ENCODE data around the gene SETD1B. TPM values are rescaled to one million over a fixed set of nuclear protein-coding genes. Genes with fewer than 3 reads are reported as not detected.
"Not testable (repeated sequence)": the region's sequence is repeated elsewhere in the genome, so short reads cannot be mapped to it uniquely, and the experiment has no call there.

Gene SETD1B
- total RNA-seq, 1 experiment from 2014 or later: 40.4 TPM

DNA sequence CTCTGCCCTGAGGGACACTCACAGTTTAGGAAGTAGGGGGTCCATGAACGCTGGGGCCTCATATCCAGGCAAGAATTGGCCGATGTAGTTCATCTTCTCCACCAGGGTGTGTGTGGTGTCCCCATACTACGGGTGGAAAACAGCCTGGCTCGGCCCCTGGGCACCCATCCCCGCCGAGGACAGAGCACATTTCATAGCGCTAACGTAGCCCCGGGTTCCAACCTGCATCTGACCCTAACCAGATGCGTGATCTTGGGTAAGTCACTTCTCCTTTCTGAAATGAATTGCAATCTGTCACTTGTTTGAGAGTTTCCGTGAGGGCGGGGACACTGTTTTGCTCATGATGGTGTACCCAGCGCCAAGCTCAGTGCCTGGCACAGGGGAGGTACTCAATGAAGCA, 45.9 kb downstream of the SETD1B start:
- Histone ChIP-seq H3K9ac (ENCODE audit: extremely low read depth, insufficient read length, low read length) (no peak overlapping the region), H3T11ph (ENCODE audit: low read length) (no peak overlapping the region), H3K79me1 (ENCODE audit: insufficient read depth, low read depth, low read length, poor library complexity, severe bottlenecking) (no peaks in the 10 kb centered on the region), H4K20me1 (ENCODE audit: control insufficient read depth, insufficient read depth, insufficient read length) (no peaks in the 10 kb centered on the region), H2BK5ac (ENCODE audit: insufficient read length, low read length) (no peak overlapping the region), H2AFZ (ENCODE audit: low read length) (no peak overlapping the region), H3K23ac (ENCODE audit: insufficient read length, low read depth, low read length) (no peak overlapping the region), H2BK120ac (ENCODE audit: low read depth, low read length, poor library complexity, severe bottlenecking) (no peak overlapping the region), H3K4me2 (ENCODE audit: insufficient read depth, insufficient read length, low read length) (no peak overlapping the region), H3K27ac (ENCODE audit: insufficient read length, low read depth, low read length) (no peak overlapping the region), H3K79me2 (ENCODE audit: insufficient read depth, low read length) (no peaks in the 10 kb centered on the region), H2BK15ac (ENCODE audit: low read depth, low read length) (no peak overlapping the region), H3K9me3 (ENCODE audit: control insufficient read depth, low read depth, low read length) (no peaks in the 10 kb centered on the region), H4K91ac (ENCODE audit: insufficient read length, low read depth, low read length) (no peak overlapping the region), H2AK5ac (ENCODE audit: insufficient read length, low read length) (no peak overlapping the region), H3K56ac (ENCODE audit: insufficient read length, low read depth, low read length) (no peak overlapping the region), H2BK20ac (ENCODE audit: low read depth, low read length, poor library complexity, severe bottlenecking) (no peak overlapping the region), H3K27me3 (ENCODE audit: insufficient read depth, low read length) (no peaks in the 10 kb centered on the region), H4K8ac (replicated peaks; ENCODE audit: insufficient read length, low read depth, low read length) (no peak overlapping the region), H3K14ac (ENCODE audit: insufficient read depth, low read length) (no peak overlapping the region), H2BK12ac (ENCODE audit: insufficient read length, low read depth, low read length) (no peak overlapping the region), H3K4me1 (ENCODE audit: insufficient read depth, low read length) (no peaks in the 10 kb centered on the region), H3K4ac (ENCODE audit: low read depth, low read length) (no peak overlapping the region), H3K18ac (ENCODE audit: insufficient read length, low read depth, low read length) (no peak overlapping the region), H4K5ac (ENCODE audit: insufficient read length, low read depth, low read length) (no peak overlapping the region), H3K23me2 (ENCODE audit: insufficient read length, low read depth, low read length, poor library complexity, severe bottlenecking) (no peaks in the 10 kb centered on the region)
- Mint-ChIP-seq H3K9me3 (no peaks in the 10 kb centered on the region), H3K36me3 (ENCODE audit: insufficient read depth in 1 of 3, low read depth in 3 of 3) (no peaks in the 10 kb centered on the region), H3K27me3 (ENCODE audit: low read depth) (no peaks in the 10 kb centered on the region), H3K4me1 (no peaks in the 10 kb centered on the region), H3K27ac (peak overlapping the region in 1 of 3 experiments; percentile 27; a peak in 2 of 7 replicates), H3K4me3 (peak overlapping the region in 1 of 2 experiments; percentile 41; a peak in 1 of 5 replicates)
- no CpG with 5 or more reads among the region's 13 CpGs for WGBS (ENCODE audit: extremely low coverage, insufficient read length, low lambda C conversion rate)
- TF ChIP-seq, protein P1, sequence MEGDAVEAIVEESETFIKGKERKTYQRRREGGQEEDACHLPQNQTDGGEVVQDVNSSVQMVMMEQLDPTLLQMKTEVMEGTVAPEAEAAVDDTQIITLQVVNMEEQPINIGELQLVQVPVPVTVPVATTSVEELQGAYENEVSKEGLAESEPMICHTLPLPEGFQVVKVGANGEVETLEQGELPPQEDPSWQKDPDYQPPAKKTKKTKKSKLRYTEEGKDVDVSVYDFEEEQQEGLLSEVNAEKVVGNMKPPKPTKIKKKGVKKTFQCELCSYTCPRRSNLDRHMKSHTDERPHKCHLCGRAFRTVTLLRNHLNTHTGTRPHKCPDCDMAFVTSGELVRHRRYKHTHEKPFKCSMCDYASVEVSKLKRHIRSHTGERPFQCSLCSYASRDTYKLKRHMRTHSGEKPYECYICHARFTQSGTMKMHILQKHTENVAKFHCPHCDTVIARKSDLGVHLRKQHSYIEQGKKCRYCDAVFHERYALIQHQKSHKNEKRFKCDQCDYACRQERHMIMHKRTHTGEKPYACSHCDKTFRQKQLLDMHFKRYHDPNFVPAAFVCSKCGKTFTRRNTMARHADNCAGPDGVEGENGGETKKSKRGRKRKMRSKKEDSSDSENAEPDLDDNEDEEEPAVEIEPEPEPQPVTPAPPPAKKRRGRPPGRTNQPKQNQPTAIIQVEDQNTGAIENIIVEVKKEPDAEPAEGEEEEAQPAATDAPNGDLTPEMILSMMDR (conservative IDR thresholded peaks at IDR 0.05): no peak
- DNase-seq: no peak

DNA sequence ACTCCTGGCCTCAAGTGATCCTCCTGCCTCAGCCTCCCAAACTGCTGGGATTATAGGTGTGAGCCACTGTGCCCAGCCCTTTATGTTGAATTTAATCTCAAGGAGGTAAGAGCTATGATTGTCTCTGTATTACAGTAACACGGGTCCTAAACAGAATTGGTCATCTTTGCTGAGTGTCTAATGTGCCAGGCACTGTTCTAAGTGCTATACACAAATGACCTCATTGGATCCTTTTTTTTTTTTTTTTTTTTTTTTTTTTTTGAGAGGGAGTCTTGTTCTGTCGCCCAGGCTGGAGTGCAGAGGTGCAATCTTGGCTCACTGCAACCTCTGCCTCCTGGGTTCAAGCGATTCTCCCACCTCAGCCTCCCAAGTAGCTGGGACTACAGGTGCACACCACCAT, 48.6 kb downstream of the SETD1B start:
- not testable (repeated sequence) for H2BK120ac ChIP-seq (ENCODE audit: low read depth, low read length, poor library complexity, severe bottlenecking); H3K23ac ChIP-seq (ENCODE audit: insufficient read length, low read depth, low read length); H3K4me1 ChIP-seq (ENCODE audit: insufficient read depth, low read length); H4K20me1 ChIP-seq (ENCODE audit: control insufficient read depth, insufficient read depth, insufficient read length); H4K8ac ChIP-seq (replicated peaks; ENCODE audit: insufficient read length, low read depth, low read length); H3K4me1 Mint-ChIP-seq; H3K56ac ChIP-seq (ENCODE audit: insufficient read length, low read depth, low read length); H3K9me3 ChIP-seq (ENCODE audit: control insufficient read depth, low read depth, low read length); H3K14ac ChIP-seq (ENCODE audit: insufficient read depth, low read length); H2BK5ac ChIP-seq (ENCODE audit: insufficient read length, low read length); H3K79me2 ChIP-seq (ENCODE audit: insufficient read depth, low read length); H3K4me2 ChIP-seq (ENCODE audit: insufficient read depth, insufficient read length, low read length); H3K4ac ChIP-seq (ENCODE audit: low read depth, low read length); H3K27me3 Mint-ChIP-seq (ENCODE audit: low read depth); H4K5ac ChIP-seq (ENCODE audit: insufficient read length, low read depth, low read length); H3K27me3 ChIP-seq (ENCODE audit: insufficient read depth, low read length); H2AK5ac ChIP-seq (ENCODE audit: insufficient read length, low read length); H3K23me2 ChIP-seq (ENCODE audit: insufficient read length, low read depth, low read length, poor library complexity, severe bottlenecking); H3K27ac ChIP-seq (ENCODE audit: insufficient read length, low read depth, low read length); H3K4me3 Mint-ChIP-seq; H2BK15ac ChIP-seq (ENCODE audit: low read depth, low read length); H3K9ac ChIP-seq (ENCODE audit: extremely low read depth, insufficient read length, low read length); H3K9me3 Mint-ChIP-seq; H2AFZ ChIP-seq (ENCODE audit: low read length); H3K79me1 ChIP-seq (ENCODE audit: insufficient read depth, low read depth, low read length, poor library complexity, severe bottlenecking); H3K18ac ChIP-seq (ENCODE audit: insufficient read length, low read depth, low read length); H4K91ac ChIP-seq (ENCODE audit: insufficient read length, low read depth, low read length); H2BK20ac ChIP-seq (ENCODE audit: low read depth, low read length, poor library complexity, severe bottlenecking); DNase-seq; H3K27ac Mint-ChIP-seq; H2BK12ac ChIP-seq (ENCODE audit: insufficient read length, low read depth, low read length); H3T11ph ChIP-seq (ENCODE audit: low read length); H3K36me3 Mint-ChIP-seq (ENCODE audit: insufficient read depth in 1 of 3, low read depth in 3 of 3)
- no CpG with 5 or more reads among the region's 3 CpGs for WGBS (ENCODE audit: extremely low coverage, insufficient read length, low lambda C conversion rate)

Measured in H9 (cell line).